ENCODE measurements around the gene EFNA5.

DNA sequence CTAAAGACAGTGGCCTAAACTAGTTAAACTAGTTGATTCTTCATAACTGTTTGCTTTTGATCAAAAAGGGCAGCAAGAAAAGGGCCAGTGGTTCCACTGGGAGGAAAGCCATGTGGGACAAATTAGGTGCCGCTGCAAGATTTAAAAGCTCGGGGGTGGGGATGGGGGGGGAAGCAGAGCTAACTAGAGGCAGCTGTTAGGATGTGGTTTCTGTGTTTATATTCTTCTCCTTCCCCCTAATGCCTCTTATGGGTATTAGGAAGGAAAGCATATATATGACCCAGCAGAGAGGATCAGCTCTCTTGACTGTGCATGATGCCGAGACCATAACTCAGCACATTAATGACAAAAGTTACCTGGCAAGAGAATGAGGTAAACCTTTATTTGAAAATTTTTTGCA, 65.7 kb downstream of the EFNA5 start:
- no peak for TF ChIP-seq EZH2 (IDR thresholded peaks at IDR 0.05)
- TF ChIP-seq POLR2AphosphoS5 (IDR thresholded peaks at IDR 0.05; ENCODE audit: borderline replicate concordance, low read depth, low read length), result 0 out of 2 replicates have a peak, but pooled peaks have one; percentile 20

Measured in SK-N-MC (cell line).